ENCODE results near the gene RASSF1. TPM values are rescaled to one million over a fixed set of nuclear protein-coding genes. Genes with fewer than 3 reads are reported as not detected.
"Not testable (repeated sequence)": the region's sequence is repeated elsewhere in the genome, so short reads cannot be mapped to it uniquely, and the experiment has no call there.

RASSF1 gene
- total and polyA plus RNA-seq, 2 donors, result 25.4 to 41.5 TPM

- Histone ChIP-seq H3K27ac (ENCODE audit: low read depth) (no peak overlapping the region), H3K4me1 (ENCODE audit: insufficient read depth) (no peaks in the 10 kb centered on the region)
- no peak for DNase-seq (ENCODE audit: extremely low spot score)
These were observed 46.5 kb downstream of the RASSF1 start for GRCh38 chr3:50294089-50294488.

DNA sequence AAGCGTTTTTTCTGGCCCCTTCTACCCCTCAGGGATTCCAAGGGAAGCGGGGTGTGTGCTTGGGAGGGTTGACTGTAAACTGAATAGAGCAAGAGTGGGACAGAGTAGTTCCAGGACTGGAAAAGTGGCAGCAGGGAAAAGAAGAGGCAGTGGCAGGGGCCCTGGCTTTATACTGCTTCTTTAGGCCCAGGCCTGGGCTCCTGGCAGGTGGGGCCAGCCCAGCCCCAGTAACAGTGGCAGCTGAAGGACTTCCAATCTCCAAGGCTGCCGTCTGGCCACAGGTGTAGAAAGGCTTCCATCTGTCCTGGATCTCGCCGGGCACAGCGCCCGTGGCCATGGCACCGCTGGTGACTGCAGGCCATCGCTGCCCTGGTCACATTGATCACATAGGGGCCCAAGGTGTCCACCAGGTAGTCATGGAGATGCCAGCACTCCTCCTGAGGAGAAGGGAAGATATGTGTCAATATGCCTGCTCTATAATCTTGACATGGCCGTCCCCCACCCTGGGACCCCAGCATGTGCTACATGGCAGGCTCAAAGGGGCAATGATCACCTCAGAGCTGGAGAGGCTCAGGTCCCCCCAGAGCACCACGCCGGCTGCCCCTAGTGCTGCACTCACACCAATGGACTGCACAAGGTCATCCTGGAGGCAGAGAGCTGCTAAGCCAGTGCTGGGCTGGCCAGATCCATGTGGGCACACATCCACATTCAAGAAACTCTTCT is 47.4 kb downstream of the RASSF1 start:
- H3K4me1 ChIP-seq (ENCODE audit: insufficient read depth), result no peaks in the 10 kb centered on the region
- no peaks in the 10 kb centered on the region for H3K36me3 ChIP-seq (ENCODE audit: insufficient read depth)
- H3K27ac ChIP-seq (ENCODE audit: low read depth), result no peak overlapping the region
- no peak for DNase-seq (ENCODE audit: extremely low spot score)
- 74% methylated on average over 12 of the region's 12 CpGs for WGBS
- H3K4me3 ChIP-seq (ENCODE audit: low read depth, low read length), result no peak overlapping the region

More at GRCh38 chr3:50294089-50294488, 46.5 kb downstream of the RASSF1 start:
- no peaks in the 10 kb centered on the region for H3K36me3 ChIP-seq (ENCODE audit: insufficient read depth)
- WGBS, result 88% methylated on average over 4 of the region's 4 CpGs
- no peak overlapping the region for H3K4me3 ChIP-seq (ENCODE audit: low read depth, low read length)

GRCh38 chr3:50292159-50293078 is 48.2 kb downstream of the RASSF1 start, which contains the start of gene IFRD2:
TSS of gene IFRD2 (minus strand) at chr3:50292429. CDS start at chr3:50292274, 155 bp downstream.
- peak; percentile 92 for DNase-seq (ENCODE audit: extremely low spot score)

GRCh38 chr3:50290161-50290641 is 50.4 kb downstream of the RASSF1 start:
- 94% methylated on average over 16 of the region's 16 CpGs for WGBS
- no peak overlapping the region for H3K4me3 ChIP-seq (ENCODE audit: low read depth, low read length)
- no peaks in the 10 kb centered on the region for H3K4me1 ChIP-seq (ENCODE audit: insufficient read depth)
- no peaks in the 10 kb centered on the region for H3K36me3 ChIP-seq (ENCODE audit: insufficient read depth)
- no peak for DNase-seq (ENCODE audit: extremely low spot score)
- H3K27ac ChIP-seq (ENCODE audit: low read depth), result no peak overlapping the region

More at GRCh38 chr3:50292159-50293078, 48.2 kb downstream of the RASSF1 start, which contains the start of gene IFRD2:
- peak within 1 kb of the TSS; percentile 87 for H3K4me3 ChIP-seq (ENCODE audit: low read depth, low read length)
- no peak within 1 kb of the TSS for H3K27ac ChIP-seq (ENCODE audit: low read depth)
- 1% methylated on average over 67 of the region's 67 CpGs for WGBS
- H3K4me1 ChIP-seq (ENCODE audit: insufficient read depth), result no peaks in the 10 kb centered on the region
- no peaks in the 10 kb centered on the region for H3K36me3 ChIP-seq (ENCODE audit: insufficient read depth)

- Histone ChIP-seq H3K36me3 (ENCODE audit: insufficient read depth) (no peaks in the 10 kb centered on the region), H3K4me1 (ENCODE audit: insufficient read depth) (no peaks in the 10 kb centered on the region), H3K27ac (ENCODE audit: low read depth) (no peak overlapping the region), H3K4me3 (ENCODE audit: low read depth, low read length) (no peak overlapping the region)
- WGBS, result 92% methylated on average over 6 of the region's 6 CpGs
- no peak for DNase-seq (ENCODE audit: extremely low spot score)
These were observed 51.5 kb downstream of the RASSF1 start for GRCh38 chr3:50289130-50289529.

DNA sequence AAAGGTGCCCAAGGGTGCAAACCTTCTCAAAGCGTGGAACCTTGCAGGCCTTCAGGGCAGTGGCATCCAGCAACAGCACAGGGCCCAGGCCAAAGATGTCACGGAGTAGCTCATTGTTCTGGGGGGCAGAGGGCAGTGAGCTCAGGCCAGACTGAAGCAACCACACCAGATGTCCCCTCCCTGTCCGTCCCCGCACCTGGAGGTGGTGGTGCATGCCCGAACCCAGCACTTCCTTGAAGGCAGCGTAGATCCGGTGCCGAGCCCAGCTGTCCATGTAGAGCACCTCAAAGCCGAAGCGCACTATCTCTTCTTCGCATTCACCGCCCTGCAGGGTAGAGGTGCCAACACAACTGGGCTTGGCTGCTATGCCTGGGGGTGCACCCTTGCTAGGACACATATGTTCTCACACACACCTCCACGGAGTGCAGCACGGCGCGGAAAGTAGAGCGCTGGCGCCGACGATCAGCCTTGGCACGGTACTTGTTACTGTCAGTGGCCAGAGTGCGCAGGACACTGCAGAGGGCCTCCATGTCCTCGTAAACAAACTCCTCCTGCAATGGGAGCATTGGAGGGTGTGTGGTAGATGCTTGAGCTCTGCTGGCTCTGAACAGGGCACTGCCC is 52.1 kb downstream of the RASSF1 start:
- WGBS, result 95% methylated on average over 23 of the region's 23 CpGs
- no peak for DNase-seq (ENCODE audit: extremely low spot score)
- Histone ChIP-seq H3K4me3 (ENCODE audit: low read depth, low read length) (no peak overlapping the region), H3K36me3 (ENCODE audit: insufficient read depth) (no peaks in the 10 kb centered on the region), H3K4me1 (ENCODE audit: insufficient read depth) (no peaks in the 10 kb centered on the region), H3K27ac (ENCODE audit: low read depth) (no peak overlapping the region)

- 90% methylated on average over 1 of the region's 1 CpG for WGBS
- H3K36me3 ChIP-seq (ENCODE audit: insufficient read depth), result no peaks in the 10 kb centered on the region
- H3K4me1 ChIP-seq (ENCODE audit: insufficient read depth), result no peaks in the 10 kb centered on the region
- H3K4me3 ChIP-seq (ENCODE audit: low read depth, low read length), result no peak overlapping the region
- no peak for DNase-seq (ENCODE audit: extremely low spot score)
- H3K27ac ChIP-seq (ENCODE audit: low read depth), result no peak overlapping the region
These were observed 53.4 kb downstream of the RASSF1 start for GRCh38 chr3:50287262-50287661.

- no peaks in the 10 kb centered on the region for H3K4me1 ChIP-seq (ENCODE audit: insufficient read depth)
- WGBS, result 88% methylated on average over 28 of the region's 28 CpGs
- DNase-seq (ENCODE audit: extremely low spot score), result no peak
- H3K27ac ChIP-seq (ENCODE audit: low read depth), result no peak overlapping the region
- no peak overlapping the region for H3K4me3 ChIP-seq (ENCODE audit: low read depth, low read length)
- no peaks in the 10 kb centered on the region for H3K36me3 ChIP-seq (ENCODE audit: insufficient read depth)
These were observed 54.1 kb downstream of the RASSF1 start for GRCh38 chr3:50286322-50287227.

- not testable (repeated sequence) for H3K27ac ChIP-seq (ENCODE audit: low read depth); H3K4me3 ChIP-seq (ENCODE audit: low read depth, low read length); H3K4me1 ChIP-seq (ENCODE audit: insufficient read depth); H3K36me3 ChIP-seq (ENCODE audit: insufficient read depth); DNase-seq (ENCODE audit: extremely low spot score)
- 82% methylated on average over 6 of the region's 6 CpGs for WGBS
These were observed 56.5 kb downstream of the RASSF1 start for GRCh38 chr3:50284121-50284520.

Other genes with a start within 250 kb of the RASSF1 start
- gene SEMA3F, start 185.5 kb downstream of the RASSF1 start, total RNA-seq, result 10.8 TPM
- 35.1 TPM for gene SEMA3F, start 185.5 kb downstream of the RASSF1 start, polyA plus RNA-seq
- not detected for gene GNAT1, start 149.2 kb downstream of the RASSF1 start, total RNA-seq
- not detected for gene GNAT1, start 149.2 kb downstream of the RASSF1 start, polyA plus RNA-seq
- 0.63 TPM for gene SLC38A3, start 135.6 kb downstream of the RASSF1 start, total RNA-seq
- gene SLC38A3, start 135.6 kb downstream of the RASSF1 start, polyA plus RNA-seq, result 0.14 TPM
- 96.3 TPM for gene GNAI2, start 104.6 kb downstream of the RASSF1 start, total RNA-seq
- 263 TPM for gene GNAI2, start 104.6 kb downstream of the RASSF1 start, polyA plus RNA-seq
- 63.4 TPM for gene SEMA3B, start 71.7 kb downstream of the RASSF1 start, total RNA-seq
- 35.5 TPM for gene SEMA3B, start 71.7 kb downstream of the RASSF1 start, polyA plus RNA-seq
- 0.79 TPM for gene LSMEM2, start 61.7 kb downstream of the RASSF1 start, total RNA-seq
- 0.39 TPM for gene LSMEM2, start 61.7 kb downstream of the RASSF1 start, polyA plus RNA-seq
- 19.5 TPM for gene IFRD2, start 48.4 kb downstream of the RASSF1 start, total RNA-seq
- 52.9 TPM for gene IFRD2, start 48.4 kb downstream of the RASSF1 start, polyA plus RNA-seq
- gene HYAL3, start 41.4 kb downstream of the RASSF1 start, total RNA-seq, result 2.9 TPM
- gene HYAL3, start 41.4 kb downstream of the RASSF1 start, polyA plus RNA-seq, result 3.0 TPM
- 2.3 TPM for gene NAA80, start 41.4 kb downstream of the RASSF1 start, total RNA-seq
- 12.0 TPM for gene NAA80, start 41.4 kb downstream of the RASSF1 start, polyA plus RNA-seq
- 2.5 TPM for gene HYAL1, start 37.3 kb downstream of the RASSF1 start, total RNA-seq
- gene HYAL1, start 37.3 kb downstream of the RASSF1 start, polyA plus RNA-seq, result 7.0 TPM
- gene HYAL2, start 18.1 kb downstream of the RASSF1 start, total RNA-seq, result 44.0 TPM
- 121 TPM for gene HYAL2, start 18.1 kb downstream of the RASSF1 start, polyA plus RNA-seq
- gene TUSC2, start 12.6 kb downstream of the RASSF1 start, total RNA-seq, result 4.5 TPM
- 48.5 TPM for gene TUSC2, start 12.6 kb downstream of the RASSF1 start, polyA plus RNA-seq
- gene ZMYND10, start 4.9 kb upstream of the RASSF1 start, total RNA-seq, result 1.2 TPM
- 0.62 TPM for gene ZMYND10, start 4.9 kb upstream of the RASSF1 start, polyA plus RNA-seq
- gene NPRL2, start 9.9 kb upstream of the RASSF1 start, total RNA-seq, result 17.3 TPM
- gene NPRL2, start 9.9 kb upstream of the RASSF1 start, polyA plus RNA-seq, result 17.0 TPM
- 8.6 TPM for gene CYB561D2, start 10.0 kb upstream of the RASSF1 start, total RNA-seq
- 19.2 TPM for gene CYB561D2, start 10.0 kb upstream of the RASSF1 start, polyA plus RNA-seq
- 16.2 TPM for gene TMEM115, start 18.7 kb upstream of the RASSF1 start, total RNA-seq
- gene TMEM115, start 18.7 kb upstream of the RASSF1 start, polyA plus RNA-seq, result 49.8 TPM
- 1.4 TPM for gene CACNA2D2, start 162.8 kb upstream of the RASSF1 start, total RNA-seq
- gene CACNA2D2, start 162.8 kb upstream of the RASSF1 start, polyA plus RNA-seq, result 1.3 TPM
- gene C3orf18, start 226.9 kb upstream of the RASSF1 start, total RNA-seq, result 9.3 TPM
- gene C3orf18, start 226.9 kb upstream of the RASSF1 start, polyA plus RNA-seq, result 21.6 TPM
- gene HEMK1, start 228.7 kb upstream of the RASSF1 start, total RNA-seq, result 15.0 TPM
- gene HEMK1, start 228.7 kb upstream of the RASSF1 start, polyA plus RNA-seq, result 17.6 TPM

Measured in urinary bladder (tissue), 4 donors.